HL-60 (cell line): ENCODE results near the gene PRKCI.

ENCODE experiments used
- GABPA ChIP-seq: IDR thresholded peaks from 2 replicates; pipeline ENCODE4 v1.6.1; 2012; ENCODE audit warnings: low read depth
- POLR2AphosphoS5 ChIP-seq: IDR thresholded peaks from 2 replicates; pipeline ENCODE4 v1.6.1; 2012; ENCODE audit warnings: low read depth
- TF ChIP-seq, protein P1 (sequence below): IDR thresholded peaks from one replicate; pipeline ENCODE4 v1.5.1; 2011; ENCODE audit warnings: low read length, control low read depth, inconsistent platforms; ENCODE audit not compliant: insufficient read depth
- TF ChIP-seq, protein P2 (sequence below): IDR thresholded peaks from 2 replicates; pipeline ENCODE4 v1.6.1; 2012; ENCODE audit warnings: low read depth; ENCODE audit not compliant: insufficient replicate concordance

GRCh38 chr3:170205302-170205701, 16.9 kb upstream of the PRKCI start:
- TF ChIP-seq, protein P1, sequence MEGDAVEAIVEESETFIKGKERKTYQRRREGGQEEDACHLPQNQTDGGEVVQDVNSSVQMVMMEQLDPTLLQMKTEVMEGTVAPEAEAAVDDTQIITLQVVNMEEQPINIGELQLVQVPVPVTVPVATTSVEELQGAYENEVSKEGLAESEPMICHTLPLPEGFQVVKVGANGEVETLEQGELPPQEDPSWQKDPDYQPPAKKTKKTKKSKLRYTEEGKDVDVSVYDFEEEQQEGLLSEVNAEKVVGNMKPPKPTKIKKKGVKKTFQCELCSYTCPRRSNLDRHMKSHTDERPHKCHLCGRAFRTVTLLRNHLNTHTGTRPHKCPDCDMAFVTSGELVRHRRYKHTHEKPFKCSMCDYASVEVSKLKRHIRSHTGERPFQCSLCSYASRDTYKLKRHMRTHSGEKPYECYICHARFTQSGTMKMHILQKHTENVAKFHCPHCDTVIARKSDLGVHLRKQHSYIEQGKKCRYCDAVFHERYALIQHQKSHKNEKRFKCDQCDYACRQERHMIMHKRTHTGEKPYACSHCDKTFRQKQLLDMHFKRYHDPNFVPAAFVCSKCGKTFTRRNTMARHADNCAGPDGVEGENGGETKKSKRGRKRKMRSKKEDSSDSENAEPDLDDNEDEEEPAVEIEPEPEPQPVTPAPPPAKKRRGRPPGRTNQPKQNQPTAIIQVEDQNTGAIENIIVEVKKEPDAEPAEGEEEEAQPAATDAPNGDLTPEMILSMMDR = no peak
- TF ChIP-seq POLR2AphosphoS5 (no peak), GABPA (no peak)
- TF ChIP-seq, protein P2, sequence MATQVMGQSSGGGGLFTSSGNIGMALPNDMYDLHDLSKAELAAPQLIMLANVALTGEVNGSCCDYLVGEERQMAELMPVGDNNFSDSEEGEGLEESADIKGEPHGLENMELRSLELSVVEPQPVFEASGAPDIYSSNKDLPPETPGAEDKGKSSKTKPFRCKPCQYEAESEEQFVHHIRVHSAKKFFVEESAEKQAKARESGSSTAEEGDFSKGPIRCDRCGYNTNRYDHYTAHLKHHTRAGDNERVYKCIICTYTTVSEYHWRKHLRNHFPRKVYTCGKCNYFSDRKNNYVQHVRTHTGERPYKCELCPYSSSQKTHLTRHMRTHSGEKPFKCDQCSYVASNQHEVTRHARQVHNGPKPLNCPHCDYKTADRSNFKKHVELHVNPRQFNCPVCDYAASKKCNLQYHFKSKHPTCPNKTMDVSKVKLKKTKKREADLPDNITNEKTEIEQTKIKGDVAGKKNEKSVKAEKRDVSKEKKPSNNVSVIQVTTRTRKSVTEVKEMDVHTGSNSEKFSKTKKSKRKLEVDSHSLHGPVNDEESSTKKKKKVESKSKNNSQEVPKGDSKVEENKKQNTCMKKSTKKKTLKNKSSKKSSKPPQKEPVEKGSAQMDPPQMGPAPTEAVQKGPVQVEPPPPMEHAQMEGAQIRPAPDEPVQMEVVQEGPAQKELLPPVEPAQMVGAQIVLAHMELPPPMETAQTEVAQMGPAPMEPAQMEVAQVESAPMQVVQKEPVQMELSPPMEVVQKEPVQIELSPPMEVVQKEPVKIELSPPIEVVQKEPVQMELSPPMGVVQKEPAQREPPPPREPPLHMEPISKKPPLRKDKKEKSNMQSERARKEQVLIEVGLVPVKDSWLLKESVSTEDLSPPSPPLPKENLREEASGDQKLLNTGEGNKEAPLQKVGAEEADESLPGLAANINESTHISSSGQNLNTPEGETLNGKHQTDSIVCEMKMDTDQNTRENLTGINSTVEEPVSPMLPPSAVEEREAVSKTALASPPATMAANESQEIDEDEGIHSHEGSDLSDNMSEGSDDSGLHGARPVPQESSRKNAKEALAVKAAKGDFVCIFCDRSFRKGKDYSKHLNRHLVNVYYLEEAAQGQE = no peak
